ENCODE data around the gene MED23. TPM values are rescaled to one million over a fixed set of nuclear protein-coding genes. Genes with fewer than 3 reads are reported as not detected.

MED23 gene
- polyA plus RNA-seq, 1 donor: 23.7 TPM

Other genes with a start within 250 kb of the MED23 start
- 0.44 TPM for gene ARG1, start 55.0 kb downstream of the MED23 start, polyA plus RNA-seq (ENCODE audit: insufficient read length)
- gene ENPP3, start 9.1 kb upstream of the MED23 start, polyA plus RNA-seq (ENCODE audit: insufficient read length): 0.59 TPM
- gene OR2A4, start 73.2 kb upstream of the MED23 start, polyA plus RNA-seq (ENCODE audit: insufficient read length): not detected
- 0.10 TPM for gene CTAGE9, start 82.8 kb upstream of the MED23 start, polyA plus RNA-seq (ENCODE audit: insufficient read length)
- 11.3 TPM for gene ENPP1, start 179.8 kb upstream of the MED23 start, polyA plus RNA-seq (ENCODE audit: insufficient read length)

Data from forelimb muscle (tissue), 1 donor.